GM18507 (cell line): ENCODE data around the gene GPC3.
"Not testable (repeated sequence)": the region's sequence is repeated elsewhere in the genome, so short reads cannot be mapped to it uniquely, and the experiment has no call there.

ENCODE experiments used
- DNase-seq: peaks from one replicate; pipeline ENCODE4 v3.0.0; 2011; ENCODE audit warnings: low read depth; ENCODE audit not compliant: insufficient read length; ENCODE audit errors: extremely low spot score
- FAIRE-seq: peaks from 2 replicates; lab custom pipeline; 2011; peaks lifted over from hg19 to GRCh38; lab: Jason Lieb, UNC

GPC3 gene

DNA sequence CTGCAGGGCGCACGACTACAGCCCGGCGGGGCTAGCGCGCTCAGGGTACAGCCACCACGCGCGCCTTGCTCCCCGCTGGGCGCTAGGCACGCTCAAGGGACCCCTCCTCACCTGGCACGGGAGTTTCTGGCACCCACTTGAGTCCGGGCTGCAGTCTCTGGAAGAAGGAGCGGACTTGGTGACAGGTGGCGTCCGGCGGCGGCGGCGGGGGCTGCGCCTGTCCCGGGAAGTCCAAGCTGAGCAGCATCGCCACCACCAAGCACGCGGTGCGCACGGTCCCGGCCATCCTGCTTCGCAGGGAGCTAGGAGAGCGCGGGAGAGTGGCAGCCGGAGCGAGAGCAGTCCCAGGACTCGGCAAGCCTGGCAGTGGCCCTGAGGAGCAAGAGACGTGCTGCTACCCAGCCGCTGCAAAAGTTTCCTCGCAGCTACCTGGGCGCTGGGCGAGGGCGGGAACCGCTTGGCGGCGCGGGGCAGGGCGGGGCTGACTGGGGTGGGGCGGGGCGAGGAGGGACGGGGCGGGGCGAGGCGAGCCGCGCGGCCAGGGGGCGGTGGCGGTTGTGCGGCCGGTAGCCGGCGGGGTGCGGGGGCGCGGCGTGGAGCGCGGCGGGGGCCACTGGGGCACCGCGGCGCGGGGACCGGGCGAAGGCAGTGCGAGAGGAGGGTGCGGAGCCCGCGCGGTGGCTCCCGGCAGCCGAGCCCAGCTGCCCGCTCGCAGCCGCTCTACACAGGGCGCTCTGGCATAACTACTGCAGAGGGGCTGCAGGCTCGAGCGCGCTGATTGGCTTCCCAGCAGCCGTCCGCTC, at the start of gene GPC3:
GPC3 (minus strand) TSS at position 431 of the 803 bp plus-strand sequence.
- FAIRE-seq (no peak), DNase-seq (peak; percentile 8)

DNA sequence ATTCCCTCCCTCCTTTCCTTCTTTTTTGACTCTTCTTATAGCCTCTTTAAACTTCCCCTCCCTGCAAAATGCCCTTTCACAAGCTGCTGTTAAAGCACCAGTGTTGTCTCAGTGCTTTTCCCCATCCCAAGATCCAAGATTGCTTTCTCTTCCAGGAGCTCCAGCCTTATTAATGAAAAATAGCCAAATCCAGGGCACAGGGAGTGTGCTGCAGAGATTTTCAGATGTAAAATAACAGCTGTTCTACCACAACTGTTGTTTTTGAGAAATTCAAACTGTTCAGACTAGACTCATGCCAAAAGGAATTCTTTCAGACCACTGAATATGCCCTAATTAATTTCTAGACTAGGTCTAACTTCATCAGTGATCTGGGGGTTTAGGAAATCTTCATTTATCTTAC, 47.0 kb upstream of the GPC3 start:
- FAIRE-seq: no peak
- no peak for DNase-seq

DNA sequence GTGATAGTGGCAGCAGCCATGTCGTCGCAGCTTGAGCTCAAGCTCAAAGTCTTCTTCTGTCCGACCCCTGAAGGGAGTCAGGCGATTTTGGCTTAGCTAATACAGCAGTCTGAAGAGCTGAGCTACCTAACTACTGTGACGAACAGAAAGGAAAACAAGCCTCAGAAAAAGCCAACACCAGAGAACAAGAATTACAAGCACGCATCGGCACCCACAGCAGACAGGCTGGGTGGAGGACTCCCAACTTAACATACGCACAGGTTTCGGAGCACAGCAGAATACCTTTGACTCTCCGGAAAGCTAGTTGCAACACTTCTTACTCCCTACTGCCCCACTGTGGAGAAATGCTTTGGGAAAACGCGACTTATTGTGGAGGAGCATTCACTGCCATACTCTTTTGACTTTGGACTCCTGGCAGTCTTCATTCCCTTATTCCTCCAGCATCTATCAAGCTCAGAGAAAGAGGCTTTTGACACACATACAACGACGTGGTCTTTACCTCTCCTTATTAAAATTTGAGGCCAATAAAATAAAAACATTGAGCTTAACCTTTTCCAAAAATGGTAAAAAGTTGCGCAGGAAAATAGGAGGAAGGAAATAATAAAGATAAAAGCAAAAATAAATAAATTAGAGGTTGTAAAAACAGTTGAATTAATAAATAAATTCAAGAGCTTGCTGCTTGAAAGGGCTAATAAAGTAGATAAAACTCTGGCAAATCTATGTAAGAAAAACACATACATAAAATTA, 41.3 kb upstream of the GPC3 start:
- DNase-seq (no peak), FAIRE-seq (peak; percentile 57)

DNA sequence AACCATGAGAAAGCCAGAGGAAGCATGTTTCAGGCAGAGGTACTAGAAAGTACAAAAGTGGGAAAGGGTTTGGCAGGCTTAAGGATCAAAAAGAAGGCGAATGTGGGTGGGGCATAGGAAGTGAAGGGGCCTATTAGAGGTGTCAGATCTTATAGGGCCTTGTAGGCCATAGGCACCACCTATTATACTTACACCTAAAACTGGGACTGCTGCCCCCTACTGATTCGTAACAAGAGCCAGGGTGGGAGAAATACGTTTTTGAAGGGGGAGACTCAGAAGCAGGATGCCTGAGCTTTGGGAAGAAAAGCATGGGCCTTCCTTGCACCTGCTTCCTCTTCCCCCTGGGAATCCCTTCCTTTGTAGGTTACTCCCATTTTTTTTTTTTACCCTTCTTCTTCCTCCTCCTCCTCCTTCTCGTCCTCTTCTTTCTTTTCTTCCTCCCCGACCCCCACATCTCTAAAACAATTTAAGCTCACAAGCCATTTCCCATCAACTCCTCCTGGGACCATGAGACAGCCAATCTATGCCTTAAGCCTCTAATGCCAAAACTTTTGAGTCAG, 40.7 kb upstream of the GPC3 start:
- FAIRE-seq: no peak
- no peak for DNase-seq

DNA sequence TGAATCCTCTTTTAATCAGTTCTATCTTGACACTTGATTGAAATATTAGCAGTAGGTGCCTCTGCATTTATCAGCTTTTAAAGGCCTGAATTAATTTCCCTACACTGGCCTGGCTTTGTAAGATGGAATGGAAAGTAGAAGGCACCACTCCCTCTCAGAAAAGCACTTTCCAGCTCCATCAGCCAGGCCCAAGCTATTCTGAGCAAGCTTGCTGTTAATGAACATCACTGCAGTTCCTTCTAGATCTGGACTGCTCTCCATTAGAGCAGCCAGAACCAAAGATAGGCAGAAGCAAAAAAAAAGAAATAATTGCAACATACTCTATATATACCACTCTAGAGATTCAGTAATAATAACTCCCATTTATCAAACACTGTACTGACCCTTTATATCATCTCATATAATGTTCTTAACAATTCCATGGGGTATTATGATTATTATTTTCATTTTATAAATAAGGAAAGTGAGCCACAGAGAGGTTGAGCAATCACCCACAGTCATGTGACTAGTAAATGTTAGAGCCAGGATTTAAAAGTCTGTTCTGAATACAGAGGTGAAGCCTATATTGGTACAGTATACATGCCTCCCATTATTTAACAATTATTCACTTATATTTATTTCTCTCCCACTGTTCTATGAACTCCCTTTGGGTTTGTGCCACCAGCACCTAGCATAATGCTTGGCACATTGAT, 39.4 kb upstream of the GPC3 start:
- FAIRE-seq (no peak), DNase-seq (no peak)

DNA sequence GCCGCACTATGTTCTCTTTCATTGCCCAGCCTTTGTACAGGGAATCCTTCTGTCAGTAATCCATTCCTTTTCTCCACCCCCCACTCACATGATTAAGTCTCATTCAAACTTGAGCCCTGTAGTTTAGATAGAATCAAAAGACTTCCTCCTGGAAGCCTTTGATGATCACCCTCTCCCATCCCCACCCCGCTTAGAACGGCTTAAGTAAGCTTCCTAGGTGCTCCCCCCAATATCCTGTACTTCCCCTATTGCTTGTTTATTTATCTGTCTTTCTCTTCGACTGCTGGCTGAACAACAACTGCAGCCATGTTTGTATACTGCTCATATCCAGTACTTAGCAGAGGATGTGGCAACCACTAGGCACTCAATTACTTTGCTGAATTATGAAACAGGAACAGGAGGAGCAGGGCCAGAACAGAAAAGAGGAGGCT, 38.5 kb upstream of the GPC3 start:
- DNase-seq (no peak), FAIRE-seq (no peak)

DNA sequence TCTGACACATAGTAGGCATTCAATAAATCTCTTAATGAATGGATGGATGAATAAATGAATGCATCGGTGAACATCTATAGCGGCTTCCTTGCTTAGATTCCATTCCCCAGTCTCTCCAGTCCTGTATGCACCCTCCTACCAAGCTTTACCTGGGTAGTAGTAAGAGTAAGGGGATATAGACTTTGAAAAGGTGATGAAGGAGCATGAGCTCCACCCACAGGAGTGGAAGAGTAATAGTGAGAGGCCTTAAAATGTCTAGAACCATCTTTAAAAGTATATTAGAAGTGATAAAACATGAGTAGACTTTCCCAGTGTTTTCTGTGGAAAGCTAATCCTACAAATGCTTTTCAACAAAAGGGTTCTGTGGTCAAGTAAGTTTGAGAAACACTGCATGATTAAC, 35.5 kb upstream of the GPC3 start:
- FAIRE-seq (no peak), DNase-seq (no peak)

DNA sequence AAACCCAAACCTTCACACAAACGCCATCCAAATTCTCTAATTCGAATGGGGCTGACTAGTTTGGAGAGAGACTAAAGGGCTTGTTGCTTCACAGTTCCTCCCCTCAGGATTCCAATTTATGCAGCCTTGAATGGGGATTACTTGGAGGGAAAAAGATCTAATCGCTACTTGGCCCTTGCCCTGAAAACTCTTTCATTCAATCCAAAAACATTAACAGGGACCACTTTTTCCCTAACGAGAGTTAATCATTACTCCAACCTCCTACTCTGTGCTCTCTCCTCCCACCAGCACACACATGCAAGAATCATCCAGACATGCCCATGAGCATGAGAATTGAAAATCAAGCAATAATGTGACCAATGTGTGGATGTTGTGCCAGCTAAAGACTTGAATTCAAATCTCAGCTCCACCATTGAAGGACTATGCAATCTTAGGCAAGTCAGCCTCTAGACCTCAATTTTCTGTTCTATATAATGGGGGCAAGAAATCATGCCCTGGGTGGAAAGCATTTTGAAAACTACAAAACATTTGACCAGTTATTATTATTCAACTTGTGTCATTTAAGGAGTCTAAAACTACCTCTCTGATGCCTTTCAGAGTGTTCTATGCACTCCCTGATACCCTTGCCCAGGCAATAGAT, 34.3 kb upstream of the GPC3 start:
- no peak for FAIRE-seq
- no peak for DNase-seq

DNA sequence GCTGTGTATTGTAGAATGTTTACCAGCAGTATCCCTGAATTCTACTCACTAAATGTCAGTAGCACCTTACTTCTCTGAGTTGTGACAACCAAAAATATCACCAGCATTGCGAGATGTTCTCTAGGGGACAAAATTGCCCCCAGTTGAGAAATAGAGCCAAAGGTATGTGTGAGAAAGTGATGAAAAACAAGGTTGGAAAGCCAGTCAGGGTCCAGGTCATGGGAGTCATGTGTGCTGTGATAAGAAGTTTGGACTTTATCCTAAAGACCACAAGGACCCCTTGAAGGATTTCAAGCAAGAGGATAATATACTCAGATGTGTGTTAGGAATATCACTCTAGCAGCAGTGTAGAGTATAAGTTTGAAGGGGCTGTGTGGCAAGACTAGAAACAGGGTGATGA, 30.9 kb upstream of the GPC3 start:
- not testable (repeated sequence) for FAIRE-seq, DNase-seq

DNA sequence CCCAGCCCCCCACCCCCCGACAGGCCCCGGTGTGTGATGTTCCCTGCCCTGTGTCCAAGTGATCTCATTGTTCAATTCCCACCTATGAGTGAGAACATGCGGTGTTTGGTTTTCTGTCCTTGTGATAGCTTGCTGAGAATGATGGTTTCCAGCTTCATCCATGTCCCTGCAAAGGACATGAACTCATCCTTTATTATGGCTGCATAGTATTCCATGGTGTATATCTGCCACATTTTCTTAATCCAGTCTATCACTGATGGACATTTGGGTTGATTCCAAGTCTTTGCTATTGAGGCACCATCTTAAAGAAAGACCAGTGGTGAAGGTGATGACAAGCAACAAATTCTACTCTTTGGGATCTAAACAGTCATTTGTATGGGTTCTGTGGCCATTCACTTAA, 30.1 kb upstream of the GPC3 start:
- not testable (repeated sequence) for DNase-seq, FAIRE-seq

DNA sequence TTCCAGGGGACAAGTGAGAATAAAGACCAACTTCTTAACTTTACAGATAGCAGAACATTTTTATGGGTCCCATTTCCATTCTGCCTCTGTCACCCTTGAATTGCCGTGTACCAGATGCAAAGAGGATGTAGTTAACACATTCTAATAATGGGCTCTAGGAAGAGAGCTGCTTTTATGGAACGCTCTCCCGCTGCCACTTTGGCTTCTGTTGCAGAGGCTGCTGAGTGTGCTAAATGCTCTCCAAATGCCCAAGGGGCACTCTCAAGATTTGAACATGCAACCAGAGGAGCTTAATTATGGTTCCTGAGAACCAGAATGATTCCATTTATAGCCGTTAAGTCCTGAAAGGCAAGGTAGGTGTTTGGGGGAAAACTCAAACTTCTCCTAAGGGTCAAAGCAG, 28.1 kb upstream of the GPC3 start:
- FAIRE-seq (no peak), DNase-seq (no peak)

DNA sequence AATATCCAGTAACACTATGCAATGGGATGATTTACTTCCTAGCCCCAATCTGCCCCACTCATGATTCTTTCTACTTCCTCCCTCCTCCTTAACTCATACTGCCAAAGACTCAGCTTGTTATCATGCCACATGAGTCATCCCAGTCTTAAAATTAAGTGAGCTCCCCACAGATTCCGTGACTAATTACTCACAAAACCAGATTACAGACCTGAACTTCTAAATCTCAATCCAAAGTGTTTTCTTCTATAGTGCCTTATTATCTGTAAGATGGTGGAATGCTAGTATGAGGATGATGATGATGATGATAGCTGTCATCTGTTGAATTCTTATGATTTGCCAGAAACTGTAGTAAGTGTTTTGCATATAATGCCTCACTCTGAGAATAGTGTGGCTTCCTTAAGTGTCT, 27.7 kb upstream of the GPC3 start:
- DNase-seq: no peak
- FAIRE-seq: no peak

DNA sequence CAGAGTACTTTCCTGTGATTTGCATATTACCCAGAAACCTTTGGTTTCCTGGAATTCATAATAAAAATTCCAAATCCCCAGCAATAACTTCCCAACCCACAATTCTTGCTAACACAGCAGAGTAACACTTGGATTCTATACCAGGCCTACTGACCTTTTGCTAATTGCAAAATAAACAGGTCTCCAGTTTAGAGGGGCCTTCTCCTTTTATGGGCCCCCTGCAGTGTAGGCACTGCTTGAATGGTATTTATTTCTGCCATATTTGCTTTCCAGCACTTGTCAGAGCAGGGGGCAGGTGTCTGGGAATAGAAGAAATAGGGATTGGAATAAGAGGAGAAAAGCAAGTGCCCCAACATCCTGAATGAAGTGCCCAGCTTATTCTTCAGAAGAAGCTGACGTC, 25.3 kb upstream of the GPC3 start:
- FAIRE-seq (no peak), DNase-seq (no peak)

DNA sequence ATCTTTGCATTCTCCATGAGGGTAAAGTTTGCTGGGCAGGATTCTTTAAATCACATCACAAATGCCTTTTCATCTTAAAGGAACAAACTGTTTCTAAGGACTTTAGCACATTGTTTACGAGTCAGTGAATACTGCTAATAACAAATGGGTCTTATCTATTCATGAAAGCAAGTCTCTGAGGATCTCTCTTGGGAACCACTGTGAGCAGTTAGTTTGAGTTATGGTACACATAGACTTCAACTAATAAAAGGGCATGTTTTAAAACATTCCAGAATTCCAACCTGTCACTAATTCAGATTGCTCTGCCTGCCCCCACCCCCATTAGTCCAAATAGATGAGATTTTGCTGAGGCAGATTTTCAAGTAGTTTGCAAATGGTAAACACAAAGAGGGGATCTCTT, 22.3 kb upstream of the GPC3 start:
- FAIRE-seq: no peak
- no peak for DNase-seq

DNA sequence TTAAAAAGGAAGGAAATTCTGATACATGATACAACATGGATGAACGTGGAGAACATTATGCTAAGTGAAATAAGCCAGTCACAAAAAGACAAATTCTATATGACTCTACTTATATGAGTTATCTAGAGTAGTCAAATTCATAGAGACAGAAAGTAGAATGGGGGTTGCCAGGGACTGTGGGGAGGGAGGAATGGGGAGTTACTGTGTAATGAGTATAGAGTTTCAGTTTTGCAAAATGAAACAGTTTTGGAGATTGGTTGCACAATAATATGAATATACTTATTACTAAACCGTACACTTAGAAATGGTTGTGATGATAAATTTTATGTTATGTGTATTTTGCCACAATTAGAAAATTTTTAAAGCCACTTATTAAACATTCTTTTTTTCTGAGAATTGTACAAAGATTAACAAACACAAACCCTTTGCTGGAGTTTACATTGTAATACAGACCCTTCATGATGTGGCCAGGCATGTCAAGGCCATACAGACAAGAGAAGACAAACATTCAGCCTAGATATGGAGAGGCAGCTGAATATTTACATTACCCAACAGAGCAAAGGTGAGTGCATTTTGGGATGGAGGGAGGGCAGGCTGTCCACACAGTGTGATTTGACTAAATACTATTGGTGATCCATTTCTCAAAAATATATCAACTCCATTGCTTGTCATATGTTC, 21.2 kb upstream of the GPC3 start:
- DNase-seq (no peak), FAIRE-seq (peak; percentile 29)

DNA sequence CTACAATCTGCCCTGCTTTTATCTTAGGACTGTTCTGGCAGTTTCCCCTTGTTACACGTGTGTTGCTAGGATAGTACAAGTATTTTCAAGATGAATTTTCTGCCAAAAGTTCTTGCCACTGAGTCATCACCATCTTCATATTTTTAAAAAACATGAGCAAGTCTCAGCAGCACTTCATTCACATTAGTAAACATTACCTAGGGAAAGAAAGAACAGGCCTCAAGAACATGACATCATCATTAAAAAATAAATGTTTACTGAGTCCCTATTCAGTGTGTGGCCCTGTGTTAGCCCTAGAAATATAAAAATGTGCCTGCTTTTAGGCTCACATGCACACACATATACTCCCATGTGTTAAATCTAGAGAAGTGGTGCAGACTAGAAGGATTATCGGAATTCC, 18.7 kb upstream of the GPC3 start:
- no peak for FAIRE-seq

DNA sequence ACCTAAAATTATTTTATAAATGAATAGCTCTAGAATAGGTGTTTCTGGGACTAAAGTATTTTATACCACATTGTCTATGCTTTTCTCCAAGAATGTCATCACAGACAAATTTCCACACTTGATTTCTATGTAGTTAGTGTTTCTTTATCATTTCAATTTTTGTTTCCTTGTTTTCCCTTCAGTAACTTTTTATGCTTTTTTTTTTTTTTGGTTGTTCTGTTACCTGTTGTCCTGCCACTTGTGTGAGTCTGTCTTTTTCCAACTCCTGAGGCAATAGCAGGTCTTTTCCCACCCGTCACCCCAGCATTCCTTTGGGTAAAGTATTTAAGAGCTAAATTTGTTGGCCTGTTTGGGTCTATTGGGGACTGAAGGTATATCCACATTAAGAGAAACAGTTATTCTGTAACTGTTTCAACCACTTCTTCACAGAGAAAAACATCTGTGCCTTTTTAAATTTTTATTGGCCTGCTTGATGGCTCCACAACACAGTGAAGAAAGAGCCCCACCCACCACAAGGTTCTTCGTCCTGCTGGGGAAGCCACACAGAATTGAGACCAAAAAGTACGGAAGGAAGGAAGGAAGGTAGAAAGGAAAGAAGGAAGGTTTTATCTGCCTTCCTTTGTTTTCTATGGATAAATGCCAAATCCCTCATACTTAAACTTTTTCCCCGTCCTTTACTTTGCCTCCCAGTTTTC, 17.7 kb upstream of the GPC3 start:
- no peak for FAIRE-seq
- no peak for DNase-seq

More for the DNA sequence above, 18.7 kb upstream of the GPC3 start:
- no peak for DNase-seq
